Naive B cell (primary cell): ENCODE data around the gene CREB3. TPM values are rescaled to one million over a fixed set of nuclear protein-coding genes. Genes with fewer than 3 reads are reported as not detected.

Experiments used
- polyA plus RNA-seq, 6 donors: library from polyadenylated mRNA; unstranded; fragments of 300-500 nt; fragmentation: Illumina TruSeq; gene quantifications; one replicate each; pipeline ENCODE4 v1.2.3, GENCODE V29; 2021; ENCODE audit warnings: low read depth in 6 of 6

CREB3 gene
- polyA plus RNA-seq, 6 donors from 2014 or later = 24.8 to 41.0 (median 33.2) TPM

Other genes with a start within 250 kb of the CREB3 start
- not detected for gene RUSC2, start 242.6 kb upstream of the CREB3 start, polyA plus RNA-seq
- 10 to 100 TPM in 1 of 6 donors, 1 to 10 TPM in 5; 3.0 to 18.8 (median 6.8) TPM for gene TESK1, start 127.4 kb upstream of the CREB3 start, polyA plus RNA-seq
- gene CD72, start 114.3 kb upstream of the CREB3 start, polyA plus RNA-seq = 100 to 1,000 TPM; 293 to 418 (median 315) TPM
- gene SIT1, start 81.7 kb upstream of the CREB3 start, polyA plus RNA-seq = 100 to 1,000 TPM in 1 of 6 donors, 10 to 100 TPM in 5; 56.8 to 107 (median 73.5) TPM
- 10 to 100 TPM in 4 of 6 donors, not detected in 2; 41.0 to 72.3 (median 56.5) TPM for gene RMRP, start 74.6 kb upstream of the CREB3 start, polyA plus RNA-seq
- gene CCDC107, start 74.4 kb upstream of the CREB3 start, polyA plus RNA-seq = 10 to 100 TPM; 42.7 to 60.2 (median 51.5) TPM
- gene ARHGEF39, start 67.5 kb upstream of the CREB3 start, polyA plus RNA-seq = 1 to 10 TPM in 5 of 6 donors, under 1 TPM in 1; 0.90 to 4.0 (median 2.4) TPM
- not detected for gene CA9, start 58.7 kb upstream of the CREB3 start, polyA plus RNA-seq
- under 1 TPM in 1 of 6 donors, not detected in 5; 0.52 TPM for gene TPM2, start 42.7 kb upstream of the CREB3 start, polyA plus RNA-seq
- 100 to 1,000 TPM in 1 of 6 donors, 10 to 100 TPM in 5; 15.6 to 128 (median 42.4) TPM for gene TLN1, start 471 bp upstream of the CREB3 start, polyA plus RNA-seq
- 10 to 100 TPM; 31.7 to 49.1 (median 39.0) TPM for gene GBA2, start 16.6 kb downstream of the CREB3 start, polyA plus RNA-seq
- 10 to 100 TPM in 1 of 6 donors, 1 to 10 TPM in 5; 1.9 to 14.2 (median 6.9) TPM for gene RGP1, start 16.6 kb downstream of the CREB3 start, polyA plus RNA-seq
- gene MSMP, start 21.6 kb downstream of the CREB3 start, polyA plus RNA-seq = 1 to 10 TPM in 5 of 6 donors, not detected in 1; 2.1 to 7.2 (median 3.6) TPM
- 1 to 10 TPM in 1 of 6 donors, under 1 TPM in 2, not detected in 3; 0.70 to 1.4 (median 0.72) TPM for gene NPR2, start 58.9 kb downstream of the CREB3 start, polyA plus RNA-seq
- 1 to 10 TPM in 5 of 6 donors, not detected in 1; 1.2 to 1.7 (median 1.5) TPM for gene SPAG8, start 79.6 kb downstream of the CREB3 start, polyA plus RNA-seq
- gene HINT2, start 82.4 kb downstream of the CREB3 start, polyA plus RNA-seq = 100 to 1,000 TPM in 1 of 6 donors, 10 to 100 TPM in 5; 69.4 to 109 (median 79.0) TPM
- gene FAM221B, start 96.1 kb downstream of the CREB3 start, polyA plus RNA-seq = not detected
- 1 to 10 TPM; 1.7 to 3.3 (median 2.3) TPM for gene TMEM8B, start 96.6 kb downstream of the CREB3 start, polyA plus RNA-seq
- gene OR13J1, start 137.7 kb downstream of the CREB3 start, polyA plus RNA-seq = not detected
- gene HRCT1, start 173.5 kb downstream of the CREB3 start, polyA plus RNA-seq = not detected
- not detected for gene SPAAR, start 176.8 kb downstream of the CREB3 start, polyA plus RNA-seq
- not detected for gene OR2S2, start 225.5 kb downstream of the CREB3 start, polyA plus RNA-seq